RPMI7951 (cell line): ENCODE data around the gene DLK1. TPM values are rescaled to one million over a fixed set of nuclear protein-coding genes. Genes with fewer than 3 reads are reported as not detected.
A peak's percentile ranks its signal among the peaks of the same experiment; 100 is the strongest.

ENCODE experiments used
- DNase-seq: peaks from one replicate; pipeline ENCODE4 v3.0.0-alpha.2; 2012; ENCODE audit warnings: low read depth
- total RNA-seq: library from RNA; depleted of rRNA; stranded (reverse); fragments of >200 nt; shearing (Covaris generic); gene quantifications from 2 replicates; pipeline ENCODE4 v1.2.3, GENCODE V29; 2014

The DLK1 gene
- total RNA-seq, 1 experiment from 2014 or later: not detected

DNA sequence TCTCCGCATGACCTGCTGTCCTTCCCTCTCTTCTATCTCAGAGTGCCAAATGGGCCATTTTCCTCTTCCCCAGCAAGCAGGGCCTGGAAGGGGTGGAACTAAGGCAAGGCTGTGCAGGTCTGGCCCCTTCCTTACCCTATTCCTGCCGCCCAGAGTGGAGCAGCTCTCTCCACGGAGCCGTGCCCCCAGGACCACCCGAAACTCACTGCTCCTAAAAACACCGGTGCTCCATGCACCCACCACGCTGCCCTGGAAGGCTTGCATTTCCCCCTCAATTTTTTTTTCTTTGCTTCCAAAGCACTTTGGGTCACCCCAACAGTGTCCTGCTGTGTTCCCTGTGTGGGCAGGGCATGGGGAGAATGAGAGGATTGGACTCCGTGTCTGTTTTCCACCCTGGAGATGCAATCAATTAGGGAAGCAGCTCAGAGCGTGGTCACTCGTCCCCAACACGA, 50.7 kb downstream of the DLK1 start:
- DNase-seq: no peak

DNA sequence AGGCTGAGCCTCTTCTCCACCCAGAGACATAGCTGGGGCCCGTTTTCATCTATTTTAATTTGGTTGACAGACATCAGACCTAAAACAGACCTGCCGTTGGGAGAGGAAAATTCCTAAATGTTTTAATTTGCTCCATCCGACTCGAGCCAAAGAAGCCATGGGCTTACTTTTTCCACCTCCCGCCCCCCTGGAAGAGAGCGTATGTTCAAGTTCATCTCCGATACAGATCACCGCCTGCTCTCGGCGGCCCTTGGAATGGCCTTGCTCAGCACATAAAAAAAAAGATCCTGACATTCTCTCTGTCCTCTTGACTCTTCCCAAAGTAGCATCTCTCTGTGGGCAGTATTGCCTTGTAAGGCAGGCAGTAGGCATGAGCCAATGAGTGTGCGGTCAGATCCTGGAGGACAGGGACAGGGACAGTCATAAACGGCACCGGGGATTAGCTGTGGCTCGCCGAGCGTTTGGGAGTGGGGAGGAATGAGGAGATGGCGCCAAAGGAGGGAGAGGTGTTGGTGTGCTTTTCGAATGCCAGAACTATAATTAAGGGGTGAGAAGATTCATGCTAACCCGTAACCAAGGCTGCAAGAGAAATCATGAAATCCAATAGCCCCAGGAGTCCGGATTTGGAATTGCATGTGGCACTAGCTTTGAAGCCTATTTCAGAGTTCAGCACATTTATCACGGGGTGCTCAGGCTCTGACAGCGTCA, 51.3 kb downstream of the DLK1 start:
- DNase-seq: no peak

DNA sequence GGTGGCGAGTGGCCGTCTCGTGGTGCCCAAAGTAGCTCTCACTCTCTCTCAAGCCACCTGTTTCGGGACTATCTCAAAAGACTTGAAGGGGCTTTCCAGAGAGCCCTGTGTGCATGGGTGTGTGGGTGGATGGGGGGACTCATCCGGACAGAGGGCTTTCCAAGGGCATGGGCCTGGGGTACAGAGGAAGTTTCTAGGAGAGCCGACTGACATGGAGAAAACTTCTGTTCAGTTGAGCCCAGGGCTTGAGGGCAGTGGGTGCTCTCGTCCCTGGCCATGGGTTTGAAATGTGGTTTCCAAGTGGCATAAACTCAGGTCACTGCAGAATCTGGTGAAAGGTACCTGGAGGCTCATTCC, 51.8 kb downstream of the DLK1 start:
- DNase-seq: no peak

DNA sequence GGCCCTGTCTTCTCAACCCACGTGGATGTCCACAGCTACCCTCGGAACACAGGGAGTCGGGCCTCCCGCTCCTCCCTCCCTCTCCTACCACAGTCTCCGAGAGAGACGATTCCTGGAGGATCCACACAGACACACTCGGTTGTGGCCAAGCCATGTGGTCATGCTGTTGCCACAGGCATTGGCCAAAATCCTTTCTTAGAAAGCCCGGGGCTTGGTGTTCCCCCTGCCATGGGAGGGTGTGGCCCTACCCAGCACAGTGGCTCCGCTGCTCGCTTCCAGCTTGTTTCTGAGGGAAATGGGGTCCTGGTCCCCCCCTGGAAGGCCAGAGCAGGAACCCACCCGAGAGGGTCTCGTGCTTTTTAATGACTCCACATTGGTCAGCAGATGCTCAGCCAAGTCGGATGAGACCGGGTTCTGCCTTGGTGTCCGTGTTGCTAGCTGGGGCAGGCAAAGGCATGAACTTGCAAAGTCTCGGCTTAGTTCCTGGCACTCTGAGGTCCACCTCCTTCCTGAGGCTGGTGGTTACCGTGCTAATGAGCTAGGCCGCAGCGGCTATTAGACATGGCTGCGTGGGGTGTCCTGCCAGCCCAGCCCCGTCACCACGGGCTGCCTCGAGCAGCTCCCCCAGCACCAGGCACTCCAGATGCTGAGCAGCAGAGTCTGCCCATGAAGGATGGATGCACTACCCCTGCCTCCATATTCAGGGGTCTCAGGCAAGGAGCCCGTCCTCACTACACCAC, 52.4 kb downstream of the DLK1 start:
- no peak for DNase-seq

DNA sequence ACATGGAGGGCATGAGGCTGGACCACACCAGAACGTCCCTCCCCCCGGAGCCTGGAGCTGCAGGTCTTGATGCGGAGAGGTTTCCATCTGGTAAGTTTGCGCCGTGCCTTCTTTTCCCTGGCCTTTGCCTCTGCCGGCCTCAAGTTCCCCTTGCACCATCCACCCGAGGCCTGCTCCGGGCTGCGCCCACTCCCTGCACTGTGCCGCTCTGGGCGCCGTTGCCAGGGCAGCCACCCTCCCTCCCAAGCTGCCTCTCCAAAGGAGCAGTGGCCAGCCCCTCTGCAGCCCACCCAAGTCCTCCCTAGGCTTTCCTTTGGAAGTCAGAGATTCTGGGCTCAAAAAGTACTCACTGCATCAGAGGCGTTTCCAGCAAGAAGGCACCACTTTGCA, 53.0 kb downstream of the DLK1 start:
- no peak for DNase-seq

DNA sequence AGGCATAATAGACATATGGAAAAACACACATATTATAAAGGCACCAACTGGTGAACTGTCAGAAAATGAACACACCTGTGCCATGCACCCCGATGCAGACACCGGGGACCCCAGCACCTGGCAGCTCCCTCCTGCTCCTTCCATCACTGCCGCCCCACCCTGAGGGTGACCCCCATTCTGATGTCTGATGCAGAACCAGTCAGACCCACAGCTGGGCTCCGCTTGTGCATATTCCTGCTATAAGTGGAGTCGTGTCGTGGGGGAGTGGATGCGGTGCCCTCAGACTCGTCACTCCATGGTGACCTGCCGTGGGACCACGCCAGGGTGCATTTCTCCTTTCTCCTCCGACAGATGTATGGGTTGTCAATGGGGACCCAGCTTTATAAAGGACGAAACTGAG, 53.6 kb downstream of the DLK1 start:
- DNase-seq: no peak

DNA sequence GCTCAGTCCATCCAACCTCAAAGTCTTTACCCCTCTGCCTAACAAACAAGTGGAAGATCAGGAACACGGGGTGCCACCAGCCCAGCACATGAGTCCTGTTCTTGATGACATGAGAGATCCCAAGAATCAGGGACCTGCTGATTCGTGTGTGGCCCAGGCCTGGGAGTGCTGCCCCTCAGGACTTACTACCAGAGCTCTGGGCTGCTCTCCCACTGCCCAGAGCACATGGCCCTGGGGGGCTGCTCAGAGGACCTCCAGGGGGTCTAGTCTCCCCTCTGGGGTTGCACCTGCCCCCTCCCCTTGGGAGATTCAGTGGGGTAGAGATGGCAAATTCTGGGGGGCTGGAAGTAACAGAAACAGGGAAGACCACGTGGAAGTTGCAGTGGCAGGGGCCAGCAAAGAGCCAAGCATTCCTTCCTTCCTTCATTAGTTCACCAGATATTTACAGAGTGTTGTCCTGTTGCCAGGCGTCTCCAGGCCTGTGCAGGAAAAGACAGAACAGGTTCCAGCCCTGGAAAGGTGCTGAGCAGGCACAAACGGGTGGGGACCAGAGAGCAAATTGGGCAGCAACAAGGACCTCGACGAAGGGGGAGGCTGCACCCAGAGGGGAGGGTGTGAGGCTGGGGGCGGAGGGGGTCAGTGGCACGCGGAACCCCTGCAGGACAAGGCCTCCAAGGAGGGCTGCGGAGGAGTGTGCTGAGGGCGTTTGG, 54.1 kb downstream of the DLK1 start:
- no peak for DNase-seq

DNA sequence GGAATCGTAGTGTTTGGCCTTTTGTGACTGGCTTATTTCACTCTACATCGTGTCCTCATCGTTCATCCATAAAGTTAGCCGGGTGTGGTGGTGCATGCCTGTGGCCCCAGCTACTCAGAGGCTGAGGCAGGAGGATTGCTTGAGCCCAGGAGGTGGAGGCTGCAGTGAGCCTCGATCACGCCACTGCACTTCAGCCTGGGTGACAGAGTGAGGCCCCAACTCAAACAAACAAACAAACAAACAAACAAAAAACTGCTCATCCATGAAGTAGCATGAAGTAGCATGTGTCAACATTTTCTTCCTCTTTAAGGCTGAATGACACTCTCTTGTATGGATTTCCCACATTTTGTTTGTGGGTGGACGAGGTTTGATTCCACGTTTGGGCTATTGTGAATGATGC, 55.3 kb downstream of the DLK1 start:
- no peak for DNase-seq

DNA sequence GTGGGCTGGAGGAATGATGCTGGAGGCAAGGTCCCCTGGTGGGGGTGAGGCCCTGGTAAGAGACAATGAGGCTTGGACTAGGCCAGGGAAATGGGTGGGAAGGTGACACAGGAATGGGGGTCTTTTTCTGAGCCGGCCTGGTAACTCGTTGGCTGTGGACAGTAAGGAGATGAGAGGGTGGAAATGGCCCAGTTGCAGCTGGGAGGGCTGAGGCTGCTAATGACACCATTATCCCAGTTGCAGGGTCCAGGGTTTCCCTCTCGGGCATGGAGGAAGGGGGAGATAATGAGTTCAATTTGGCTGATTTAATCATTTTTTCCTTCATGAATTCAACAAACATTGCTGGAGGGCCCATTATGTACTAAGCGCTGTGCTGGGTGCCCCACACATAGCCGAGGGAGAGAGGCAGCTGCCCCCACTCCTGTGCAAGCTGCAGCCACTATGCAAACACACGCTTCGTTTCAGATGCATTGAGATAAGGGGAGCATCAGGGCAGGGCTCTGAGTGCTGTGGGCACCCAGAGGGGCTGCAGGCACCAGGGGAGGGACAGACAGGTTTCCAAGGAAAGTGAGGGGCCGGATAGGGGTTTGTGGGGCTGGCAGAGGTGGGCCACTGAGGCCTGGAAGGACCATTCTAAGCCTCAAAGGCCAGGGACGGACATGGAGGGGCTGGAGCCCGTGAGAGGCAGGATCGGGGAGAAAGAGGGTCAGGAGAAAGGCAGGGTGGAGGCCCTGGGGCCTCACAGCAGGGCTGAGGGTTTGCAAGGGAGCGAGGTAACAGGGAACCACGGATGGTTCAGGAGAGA, 56.0 kb downstream of the DLK1 start:
- no peak for DNase-seq

DNA sequence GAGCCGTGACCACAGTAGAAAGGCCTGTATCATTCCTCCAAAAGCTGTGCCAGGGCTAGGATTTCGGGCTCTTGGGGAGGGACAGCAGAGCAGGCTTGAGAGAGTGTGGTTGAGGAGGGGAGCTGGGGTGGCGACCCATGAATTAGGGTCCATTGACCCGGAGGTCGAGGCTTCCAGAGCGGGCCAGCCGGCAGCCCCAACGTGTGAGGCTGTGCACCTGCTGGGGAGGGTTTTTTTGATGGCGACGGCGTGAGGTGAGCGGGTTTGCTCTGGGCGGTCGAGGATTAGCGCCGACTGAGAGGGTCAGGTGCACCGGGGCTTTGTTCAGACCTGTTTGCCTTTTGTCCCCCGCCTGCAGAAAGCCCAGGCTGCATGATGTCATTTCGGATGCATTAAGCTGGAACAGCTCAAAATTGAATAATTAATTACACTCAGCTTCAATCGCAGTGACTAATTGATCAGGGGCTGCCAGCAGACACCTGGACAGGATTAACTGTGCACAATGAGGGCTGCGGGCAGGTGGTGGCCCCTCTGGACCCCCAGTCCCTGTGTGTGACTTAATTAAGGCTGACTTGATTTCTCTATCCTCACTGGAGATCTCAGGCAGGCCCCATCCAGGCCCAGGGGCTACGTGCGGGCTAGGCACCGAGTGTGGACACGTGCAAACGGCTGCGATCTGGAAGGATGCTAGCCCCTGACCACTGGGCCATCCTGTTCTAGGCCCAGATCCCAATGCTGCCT, 57.1 kb downstream of the DLK1 start:
- DNase-seq: no peak

DNA sequence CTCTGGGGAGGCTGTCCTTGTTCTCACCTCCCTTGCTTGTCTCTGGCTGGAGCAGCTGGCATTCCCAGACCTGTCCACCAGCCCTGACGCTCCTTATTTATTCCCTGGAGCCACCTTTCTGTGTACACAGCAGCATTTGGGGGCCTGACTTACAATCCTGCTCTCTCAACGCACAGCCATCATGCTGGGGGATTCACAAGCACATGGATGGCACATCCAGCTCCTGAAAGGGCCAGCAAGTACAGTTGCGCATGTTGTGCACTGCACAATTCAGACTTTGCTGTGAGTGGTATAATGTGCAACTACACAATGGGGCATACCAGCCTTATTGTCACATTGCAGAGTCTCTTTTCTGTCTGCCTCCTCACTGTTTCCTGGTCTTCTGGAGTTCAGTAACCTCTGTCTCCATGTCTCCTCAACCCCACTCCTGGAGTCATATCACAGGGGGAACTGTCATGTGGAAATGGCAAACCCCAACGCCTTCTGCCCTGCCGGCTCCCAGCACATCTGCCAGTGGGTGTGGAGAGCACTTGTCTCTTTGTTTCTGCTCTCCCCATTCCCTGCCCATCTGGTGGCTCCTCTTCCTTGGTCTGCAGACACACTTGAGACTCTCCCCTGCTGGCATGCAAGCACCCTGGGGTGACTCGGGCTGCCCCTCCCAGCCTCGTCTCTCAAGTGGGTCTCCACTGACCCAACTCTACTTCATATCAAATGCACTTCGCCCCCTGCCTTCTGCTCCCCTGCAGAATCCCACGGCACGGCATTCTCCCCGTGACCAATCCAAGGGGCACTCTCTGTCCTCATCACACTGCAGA, 58.0 kb downstream of the DLK1 start:
- DNase-seq: no peak

DNA sequence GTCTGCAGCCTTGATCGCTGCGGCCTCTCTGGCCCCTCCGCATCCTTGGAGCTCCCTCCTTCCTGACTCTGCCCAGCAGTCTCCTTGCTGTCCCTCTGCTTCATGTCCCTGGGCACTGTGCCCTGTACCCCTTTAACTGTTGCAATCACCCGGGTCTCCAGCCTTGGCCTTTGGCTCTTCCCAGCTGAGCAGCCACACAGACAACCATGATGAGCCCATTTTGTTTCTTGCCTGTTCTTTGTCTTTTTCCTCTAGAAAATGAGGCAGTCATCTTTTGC, 58.6 kb downstream of the DLK1 start:
- no peak for DNase-seq

DNA sequence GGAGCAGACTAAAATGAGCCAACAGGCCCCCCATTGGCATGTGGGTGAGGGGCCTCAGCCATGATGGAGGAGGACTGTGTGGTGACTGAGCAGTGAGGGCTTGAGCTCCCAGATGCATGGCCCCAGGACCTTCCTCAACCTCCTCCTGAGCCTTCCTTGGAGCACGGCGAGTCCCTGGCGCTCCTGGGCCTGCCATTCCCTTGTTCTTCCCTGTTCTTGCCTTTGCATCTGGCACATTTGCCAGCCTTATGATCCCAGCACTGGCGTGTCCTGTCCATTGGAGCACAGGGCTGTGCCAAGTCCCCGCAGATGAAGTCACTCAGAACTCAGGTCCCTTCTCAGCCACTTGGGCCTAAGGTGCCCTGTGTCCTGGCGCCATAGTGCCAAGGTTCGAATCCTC, 58.9 kb downstream of the DLK1 start:
- no peak for DNase-seq

DNA sequence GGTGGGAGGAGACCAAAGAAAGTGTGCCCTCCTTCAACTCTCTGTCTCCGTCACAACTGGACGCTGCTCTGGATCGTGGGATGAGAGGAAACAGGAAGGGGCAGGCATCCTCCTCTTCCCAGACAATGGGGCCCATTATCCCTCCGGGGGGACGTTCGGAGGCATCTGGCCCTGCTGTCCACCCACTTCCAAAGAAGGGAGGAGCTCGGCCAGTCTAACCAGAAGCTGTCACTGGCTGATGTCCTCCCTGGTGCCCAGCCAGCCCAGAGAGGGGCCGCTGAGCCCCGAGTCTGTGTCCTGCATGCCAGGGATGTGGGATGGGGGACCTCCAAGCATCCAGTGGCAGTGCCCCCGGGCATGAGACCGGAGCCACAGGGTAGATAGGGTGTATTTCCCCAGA, 59.4 kb downstream of the DLK1 start:
- peak; percentile 14 for DNase-seq

DNA sequence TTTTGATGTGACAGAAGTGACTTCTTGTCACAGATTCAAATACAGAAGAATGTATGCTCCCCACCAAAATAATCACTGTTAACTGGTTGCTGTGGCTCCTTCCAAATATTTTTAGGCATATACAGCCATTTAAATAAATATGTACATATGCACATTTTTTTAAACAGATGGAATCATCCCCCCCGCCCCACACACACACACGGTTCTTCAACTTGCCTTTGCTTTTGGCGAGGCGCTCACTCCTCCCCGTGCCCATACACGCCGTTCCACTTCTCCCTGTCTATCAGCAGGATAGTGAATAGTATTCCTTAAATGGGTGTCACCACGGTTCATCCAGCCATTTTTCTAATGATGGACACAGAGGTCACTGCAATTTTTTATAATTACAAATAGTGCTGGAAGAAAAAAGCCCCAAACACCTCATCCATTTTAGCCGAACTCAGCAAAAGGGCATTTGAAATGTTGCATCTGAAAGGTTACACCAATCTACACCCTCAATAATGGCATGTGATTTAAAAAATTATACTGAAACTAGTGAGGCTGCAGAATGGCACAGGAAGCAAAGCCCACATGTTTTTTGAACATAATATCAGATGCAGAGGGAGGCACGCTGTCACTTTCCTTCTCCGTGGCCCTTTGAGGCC, 60.0 kb downstream of the DLK1 start:
- no peak for DNase-seq

DNA sequence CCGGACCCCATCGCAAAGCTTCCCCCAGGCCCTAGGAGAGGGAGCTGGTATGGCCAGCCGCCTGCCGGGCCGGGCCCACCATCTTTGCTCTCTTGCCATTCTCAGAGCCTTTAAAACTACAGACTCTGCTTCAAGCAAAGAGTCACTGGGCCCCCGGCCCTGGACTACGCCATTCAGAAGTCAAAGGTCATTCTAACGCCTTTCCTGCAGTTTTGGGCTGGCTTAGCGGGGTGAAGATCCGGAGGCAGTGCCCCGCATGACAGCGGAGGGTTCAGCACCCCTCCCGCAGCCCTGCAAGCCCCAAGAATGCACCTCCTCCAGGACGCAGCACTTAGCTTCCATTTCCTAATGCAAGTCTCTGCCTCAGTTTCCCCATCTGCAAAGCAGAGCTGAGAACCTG, 61.0 kb downstream of the DLK1 start:
- DNase-seq: no peak
